NCI-H2107 treated with DMSO at 0.1 percent for 48 hours (cell line): ENCODE measurements around the gene OXCT1.
"Not testable (repeated sequence)": the region's sequence is repeated elsewhere in the genome, so short reads cannot be mapped to it uniquely, and the experiment has no call there.

Experiments
- DNase-seq: peaks from one replicate; lab custom pipeline; 2025; ENCODE audit not compliant: unreplicated experiment; lab: John Stamatoyannopoulos, UW

OXCT1 gene

GRCh38 chr5:41778410-41778809 is 91.8 kb downstream of the OXCT1 start:
- no peak for DNase-seq

- no peak for DNase-seq
These were observed 93.8 kb downstream of the OXCT1 start for GRCh38 chr5:41776435-41776834.

- no peak for DNase-seq
These were observed 96.4 kb downstream of the OXCT1 start for GRCh38 chr5:41773799-41774198.

- no peak for DNase-seq
These were observed 97.3 kb downstream of the OXCT1 start for GRCh38 chr5:41772785-41773442.

- no peak for DNase-seq
These were observed 98.2 kb downstream of the OXCT1 start for GRCh38 chr5:41772056-41772455.

- no peak for DNase-seq
These were observed 99.4 kb downstream of the OXCT1 start for GRCh38 chr5:41770799-41771198.

GRCh38 chr5:41768692-41769091 is 101.5 kb downstream of the OXCT1 start:
- no peak for DNase-seq

- no peak for DNase-seq
These were observed 105.6 kb downstream of the OXCT1 start for GRCh38 chr5:41764650-41765049.

GRCh38 chr5:41763574-41763973 is 106.7 kb downstream of the OXCT1 start:
- DNase-seq: no peak

- no peak for DNase-seq
These were observed 107.1 kb downstream of the OXCT1 start for GRCh38 chr5:41763081-41763480.

GRCh38 chr5:41762426-41762825 is 107.8 kb downstream of the OXCT1 start:
- DNase-seq: no peak

- no peak for DNase-seq
These were observed 108.6 kb downstream of the OXCT1 start for GRCh38 chr5:41761663-41762062.

- DNase-seq: no peak
These were observed 114.5 kb downstream of the OXCT1 start for GRCh38 chr5:41755705-41756104.

GRCh38 chr5:41754857-41755256 is 115.4 kb downstream of the OXCT1 start:
- no peak for DNase-seq

- no peak for DNase-seq
These were observed 118.4 kb downstream of the OXCT1 start for GRCh38 chr5:41751867-41752266.

- DNase-seq: no peak
These were observed 121.6 kb downstream of the OXCT1 start for GRCh38 chr5:41748631-41749030.

- DNase-seq: no peak
These were observed 122.5 kb downstream of the OXCT1 start for GRCh38 chr5:41747708-41748107.

- no peak for DNase-seq
These were observed 122.9 kb downstream of the OXCT1 start for GRCh38 chr5:41747301-41747700.

- not testable (repeated sequence) for DNase-seq
These were observed 127.6 kb downstream of the OXCT1 start for GRCh38 chr5:41742608-41743007.

GRCh38 chr5:41738710-41739354 is 131.4 kb downstream of the OXCT1 start:
- no peak for DNase-seq

GRCh38 chr5:41736641-41737040 is 133.6 kb downstream of the OXCT1 start:
- DNase-seq: no peak

GRCh38 chr5:41735213-41735612 is 135.0 kb downstream of the OXCT1 start:
- no peak for DNase-seq

- DNase-seq: not testable (repeated sequence)
These were observed 140.8 kb downstream of the OXCT1 start for GRCh38 chr5:41729381-41729780.
